Activated B cell treated with CpG ODN at 0.5 μM for 24 hours (primary cell): ENCODE results near the gene PADI2. TPM values are rescaled to one million over a fixed set of nuclear protein-coding genes. Genes with fewer than 3 reads are reported as not detected.

ENCODE experiments used
- ATAC-seq: fragments of 200-7000 bp; cut with Tn5 transposase; one replicate; pipeline ENCODE4 v1.10.0; 2021; ENCODE audit warnings: low read depth, mild to moderate bottlenecking, moderate library complexity
- CTCF ChIA-PET: fragments of 350-600 bp; sonication (Branson Sonifier 250); formaldehyde crosslinking; loops from one replicate; lab custom pipeline; 2021; ENCODE audit warnings: antibody characterized with exemption; lab: Charles Lee
- POLR2A ChIA-PET: fragments of 350-600 bp; sonication (Branson Sonifier 250); formaldehyde crosslinking; loops from one replicate; lab custom pipeline; 2021; ENCODE audit warnings: antibody characterized with exemption; lab: Charles Lee
- DNase-seq: peaks from one replicate; pipeline ENCODE4 v3.0.0; 2022
- H3K27ac Mint-ChIP-seq: one replicate; pipeline ENCODE4 v1.8.0; 2020; ENCODE audit warnings: mixed read lengths
- H3K27me3 Mint-ChIP-seq: one replicate; pipeline ENCODE4 v1.8.0; 2021; ENCODE audit warnings: mixed read lengths
- H3K36me3 Mint-ChIP-seq: one replicate; pipeline ENCODE4 v1.8.0; 2021; ENCODE audit warnings: low read depth, mixed read lengths
- H3K4me1 Mint-ChIP-seq: one replicate; pipeline ENCODE4 v1.8.0; 2021; ENCODE audit warnings: mixed read lengths
- H3K4me3 Mint-ChIP-seq: one replicate; pipeline ENCODE4 v1.8.0; 2020; ENCODE audit warnings: mild to moderate bottlenecking, mixed read lengths
- H3K9me3 Mint-ChIP-seq: one replicate; pipeline ENCODE4 v1.8.0; 2020; ENCODE audit warnings: mixed read lengths
- intact Hi-C: fragments of 100-400 bp; cut with micrococcal nuclease; formaldehyde crosslinking; loops from one replicate; pipeline ENCODE4 v1.15.1; 2024
- total RNA-seq: library from RNA; stranded (reverse); gene quantifications from 2 replicates; pipeline ENCODE4 v1.2.3, GENCODE V29; 2022
- TF ChIP-seq, protein P1 (sequence below): fragments of 200-600 bp; IDR thresholded peaks from one replicate; pipeline ENCODE4 v1.8.0; 2022; ENCODE audit warnings: antibody characterized with exemption, mild to moderate bottlenecking

PADI2 gene
- total RNA-seq, 1 donor from 2014 or later: 7.2 TPM

- intact Hi-C loops: no loop called here
- peaks cover 7% of the 10 kb centered on the region for H3K27me3 Mint-ChIP-seq
- no peak overlapping the region for H3K27ac Mint-ChIP-seq
- H3K9me3 Mint-ChIP-seq: no peaks in the 10 kb centered on the region
- POLR2A ChIA-PET: interaction anchor here (0.6 kb wide), 1 partner anchor 61 kb away, joined by 3 read pairs; no protein-coding TSS in a partner anchor
- DNase-seq (no peak), ATAC-seq (no peak)
- H3K4me3 Mint-ChIP-seq: no peak overlapping the region
- CTCF ChIA-PET: interaction anchor here (1.8 to 3.5 kb wide), 4 partner anchors 14 to 275 kb away, joined by 7 to 25 read pairs (median 12); no protein-coding TSS in a partner anchor
- H3K36me3 Mint-ChIP-seq: no peaks in the 10 kb centered on the region
- TF ChIP-seq, protein P1, sequence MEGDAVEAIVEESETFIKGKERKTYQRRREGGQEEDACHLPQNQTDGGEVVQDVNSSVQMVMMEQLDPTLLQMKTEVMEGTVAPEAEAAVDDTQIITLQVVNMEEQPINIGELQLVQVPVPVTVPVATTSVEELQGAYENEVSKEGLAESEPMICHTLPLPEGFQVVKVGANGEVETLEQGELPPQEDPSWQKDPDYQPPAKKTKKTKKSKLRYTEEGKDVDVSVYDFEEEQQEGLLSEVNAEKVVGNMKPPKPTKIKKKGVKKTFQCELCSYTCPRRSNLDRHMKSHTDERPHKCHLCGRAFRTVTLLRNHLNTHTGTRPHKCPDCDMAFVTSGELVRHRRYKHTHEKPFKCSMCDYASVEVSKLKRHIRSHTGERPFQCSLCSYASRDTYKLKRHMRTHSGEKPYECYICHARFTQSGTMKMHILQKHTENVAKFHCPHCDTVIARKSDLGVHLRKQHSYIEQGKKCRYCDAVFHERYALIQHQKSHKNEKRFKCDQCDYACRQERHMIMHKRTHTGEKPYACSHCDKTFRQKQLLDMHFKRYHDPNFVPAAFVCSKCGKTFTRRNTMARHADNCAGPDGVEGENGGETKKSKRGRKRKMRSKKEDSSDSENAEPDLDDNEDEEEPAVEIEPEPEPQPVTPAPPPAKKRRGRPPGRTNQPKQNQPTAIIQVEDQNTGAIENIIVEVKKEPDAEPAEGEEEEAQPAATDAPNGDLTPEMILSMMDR: no peak
- peaks cover 12% of the 10 kb centered on the region for H3K4me1 Mint-ChIP-seq
These were observed 57.8 kb downstream of the PADI2 start for GRCh38 chr1:17061486-17061885.

GRCh38 chr1:17060306-17060749 is 58.9 kb downstream of the PADI2 start:
- Mint-ChIP-seq H3K27ac (no peak overlapping the region), H3K9me3 (no peaks in the 10 kb centered on the region), H3K36me3 (no peaks in the 10 kb centered on the region), H3K4me3 (no peak overlapping the region), H3K27me3 (peaks cover 7% of the 10 kb centered on the region), H3K4me1 (peaks cover 12% of the 10 kb centered on the region)
- no peak for DNase-seq
- ATAC-seq: no peak
- intact Hi-C loops: loop anchor here (1.0 kb wide), 1 partner anchor 214 kb away; no protein-coding TSS in a partner anchor
- POLR2A ChIA-PET: no interaction called here
- CTCF ChIA-PET: interaction anchor here (0.8 to 3.5 kb wide), 7 partner anchors 15 to 276 kb away, joined by 3 to 25 read pairs (median 7); no protein-coding TSS in a partner anchor
- TF ChIP-seq, protein P1: no peak

DNA sequence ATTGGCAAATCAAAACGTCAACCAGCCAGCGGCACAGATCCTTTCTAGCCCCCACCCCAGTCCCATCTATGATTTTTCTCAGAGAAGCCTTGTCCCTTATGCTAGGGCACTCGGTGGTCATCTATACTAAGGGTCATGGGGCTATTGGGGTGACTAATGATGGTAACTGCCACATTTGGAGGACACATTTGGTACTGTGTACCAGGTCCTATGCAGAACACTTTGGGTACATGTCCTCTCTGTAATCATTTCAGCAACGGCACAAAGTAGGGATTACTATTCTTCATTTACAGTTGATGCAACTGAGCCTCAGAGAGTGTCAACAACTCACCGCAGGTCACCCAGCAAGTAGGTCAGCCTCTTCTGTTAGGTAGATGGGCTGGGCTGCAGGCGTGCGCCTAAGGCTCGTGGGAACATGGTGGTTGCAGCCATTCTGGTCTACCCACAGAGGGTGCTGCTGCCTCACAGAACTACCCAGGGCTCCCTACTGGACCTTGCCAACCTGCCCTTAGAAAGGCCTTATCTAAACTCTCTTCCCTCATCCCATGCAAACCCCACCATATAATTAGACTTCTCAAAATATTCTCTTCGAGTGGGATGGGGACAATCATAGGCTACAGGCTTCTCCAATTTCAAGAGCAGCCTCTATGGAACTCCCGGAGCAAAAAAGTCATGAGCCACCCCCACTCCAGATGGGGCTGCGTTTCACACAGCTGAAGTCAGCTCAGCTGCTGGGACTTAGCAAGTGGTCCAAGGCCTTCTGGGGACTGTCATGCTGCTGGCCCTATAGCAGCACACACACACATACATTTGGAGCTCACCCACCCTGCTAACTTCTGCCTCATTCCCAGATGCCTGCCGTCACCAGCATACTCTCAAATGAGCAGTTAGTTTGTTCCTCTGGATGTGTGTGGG is 59.6 kb downstream of the PADI2 start:
- no peaks in the 10 kb centered on the region for H3K36me3 Mint-ChIP-seq
- TF ChIP-seq, protein P1: no peak
- peak overlapping the region; percentile 15 for H3K4me3 Mint-ChIP-seq
- H3K9me3 Mint-ChIP-seq: no peaks in the 10 kb centered on the region
- H3K27ac Mint-ChIP-seq: no peak overlapping the region
- ChIA-PET CTCF (interaction anchor here (0.8 to 3.5 kb wide), 7 partner anchors 16 to 276 kb away, joined by 3 to 25 read pairs (median 7); no protein-coding TSS in a partner anchor), POLR2A (no interaction called here)
- H3K4me1 Mint-ChIP-seq: peaks cover 12% of the 10 kb centered on the region
- DNase-seq: peak; percentile 33
- intact Hi-C loops: loop anchor here (1.0 to 10.0 kb wide), 4 partner anchors 61 to 1535 kb away; partner anchors contain the start of genes CASP9 and DNAJC16
- peaks cover 7% of the 10 kb centered on the region for H3K27me3 Mint-ChIP-seq
- ATAC-seq: peak; percentile 97

- no peaks in the 10 kb centered on the region for H3K9me3 Mint-ChIP-seq
- no peak for DNase-seq
- ChIA-PET CTCF (interaction anchor here (1.7 kb wide), 1 partner anchor 69 kb away, joined by 3 read pairs; no protein-coding TSS in a partner anchor), POLR2A (no interaction called here)
- TF ChIP-seq, protein P1: no peak
- ATAC-seq: no peak
- peaks cover 7% of the 10 kb centered on the region for H3K27me3 Mint-ChIP-seq
- peaks cover 8% of the 10 kb centered on the region for H3K36me3 Mint-ChIP-seq
- H3K27ac Mint-ChIP-seq: no peak overlapping the region
- H3K4me3 Mint-ChIP-seq: no peak overlapping the region
- intact Hi-C loops: loop anchor here (10.0 kb wide), 1 partner anchor 1532 kb away; the partner anchor contains the start of genes CASP9 and DNAJC16
- peaks cover 32% of the 10 kb centered on the region for H3K4me1 Mint-ChIP-seq
These were observed 62.7 kb downstream of the PADI2 start for GRCh38 chr1:17056551-17056950.

DNA sequence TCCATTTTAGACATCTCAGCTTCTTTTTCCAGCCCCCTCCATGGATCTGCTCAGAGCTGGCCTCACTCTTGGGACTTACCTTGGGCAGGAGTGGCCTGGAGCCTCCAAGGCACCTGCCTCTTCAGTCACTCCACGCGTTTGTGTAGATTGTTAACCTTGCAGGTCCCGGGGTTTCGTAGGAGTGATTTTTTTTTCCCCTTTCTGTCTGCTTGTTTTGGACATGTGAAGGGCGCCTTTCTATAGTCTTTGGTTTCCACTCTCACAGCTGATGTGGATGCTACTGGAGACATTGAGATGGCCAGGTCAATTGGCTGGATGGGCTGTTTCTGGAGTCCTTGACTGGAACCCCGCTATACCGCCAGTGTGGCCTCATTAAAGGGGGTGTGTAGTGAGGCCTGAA is 63.5 kb downstream of the PADI2 start:
- Mint-ChIP-seq H3K4me3 (no peak overlapping the region), H3K36me3 (peaks cover 14% of the 10 kb centered on the region), H3K4me1 (peaks cover 37% of the 10 kb centered on the region), H3K27me3 (peaks cover 7% of the 10 kb centered on the region), H3K27ac (no peak overlapping the region), H3K9me3 (no peaks in the 10 kb centered on the region)
- ChIA-PET POLR2A (no interaction called here), CTCF (interaction anchor here (1.7 kb wide), 1 partner anchor 70 kb away, joined by 3 read pairs; no protein-coding TSS in a partner anchor)
- DNase-seq: no peak
- intact Hi-C loops: loop anchor here (10.0 kb wide), 1 partner anchor 1531 kb away; the partner anchor contains the start of genes CASP9 and DNAJC16
- ATAC-seq: no peak
- TF ChIP-seq, protein P1: no peak
